T-helper 2 cell (primary cell): ENCODE measurements around the gene RNF146.
A peak's percentile ranks its signal among the peaks of the same experiment; 100 is the strongest.
"Not testable (repeated sequence)": the region's sequence is repeated elsewhere in the genome, so short reads cannot be mapped to it uniquely, and the experiment has no call there.

Source experiments
- DNase-seq, 5 experiments: peaks; one replicate each; pipeline versions ENCODE4 v3.0.0 to v3.0.0-alpha.2; 2012 to 2022
- total RNA-seq, 2 donors: gene quantifications; one replicate each; lab custom pipeline; 2026; lab: John Stamatoyannopoulos, UW

RNF146 gene, protein sequence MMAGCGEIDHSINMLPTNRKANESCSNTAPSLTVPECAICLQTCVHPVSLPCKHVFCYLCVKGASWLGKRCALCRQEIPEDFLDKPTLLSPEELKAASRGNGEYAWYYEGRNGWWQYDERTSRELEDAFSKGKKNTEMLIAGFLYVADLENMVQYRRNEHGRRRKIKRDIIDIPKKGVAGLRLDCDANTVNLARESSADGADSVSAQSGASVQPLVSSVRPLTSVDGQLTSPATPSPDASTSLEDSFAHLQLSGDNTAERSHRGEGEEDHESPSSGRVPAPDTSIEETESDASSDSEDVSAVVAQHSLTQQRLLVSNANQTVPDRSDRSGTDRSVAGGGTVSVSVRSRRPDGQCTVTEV
- 4.7 to 18.6 reads per million in 2 donors for total RNA-seq

DNA sequence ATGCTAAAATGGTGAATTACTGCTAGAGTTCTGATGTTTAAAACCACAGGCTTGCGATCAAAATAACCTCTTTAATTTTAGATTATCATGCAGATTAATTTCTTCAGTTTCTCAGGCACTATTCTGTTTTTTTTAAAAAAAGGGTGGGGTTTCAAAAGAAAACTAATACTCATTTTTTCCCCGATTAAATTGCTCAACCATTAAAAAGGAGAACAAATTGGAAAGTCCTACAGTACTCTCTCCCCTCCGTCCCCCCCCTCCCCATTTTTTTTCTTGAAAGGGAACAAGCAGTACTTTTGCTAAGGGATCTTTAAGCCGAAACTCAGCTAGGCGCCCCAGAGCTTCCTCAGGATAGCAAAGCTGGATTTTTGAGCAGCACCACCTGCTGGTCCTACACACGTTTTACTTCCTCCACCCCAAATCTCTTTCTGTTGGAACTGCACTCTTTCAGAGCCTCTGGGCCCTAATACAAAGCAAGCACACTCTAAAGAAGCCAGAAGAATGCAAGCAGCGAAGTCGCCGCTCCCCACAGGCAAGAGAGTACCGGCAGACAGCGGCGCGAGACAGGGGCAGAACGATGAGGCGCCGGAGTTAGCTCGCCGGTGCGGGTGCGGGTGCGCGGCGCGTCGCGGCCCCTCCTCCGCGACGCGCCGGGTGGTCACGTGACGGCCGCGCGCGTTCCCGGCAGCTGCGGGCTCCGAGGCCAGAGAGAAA, at the start of gene RNF146:
Gene RNF146, plus strand, starts transcription at position 687 of the 714 bp plus-strand sequence. CDS start 13,475 bp downstream, outside the sequence.
- DNase-seq, result peak; percentile 48 to 86 (median 56)

DNA sequence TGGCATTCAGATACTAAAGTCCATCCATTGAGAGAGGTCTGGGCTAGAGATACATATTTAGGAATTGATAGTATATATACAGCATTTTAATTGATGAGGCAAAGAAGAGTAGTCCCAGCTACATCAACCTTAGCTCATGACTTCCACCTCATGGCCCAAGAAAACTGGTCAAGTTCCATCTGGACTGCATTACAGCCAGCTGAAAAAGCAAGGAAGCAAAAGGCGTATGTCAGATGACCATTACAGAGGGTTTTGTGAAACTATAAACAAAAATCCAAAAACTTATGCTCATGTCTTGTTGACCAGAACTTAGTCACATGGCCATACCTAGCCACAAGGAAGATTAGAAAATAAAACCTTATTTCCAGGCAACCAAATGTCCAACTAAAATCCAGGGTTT, 46.8 kb upstream of the RNF146 start:
- no peak for DNase-seq

DNA sequence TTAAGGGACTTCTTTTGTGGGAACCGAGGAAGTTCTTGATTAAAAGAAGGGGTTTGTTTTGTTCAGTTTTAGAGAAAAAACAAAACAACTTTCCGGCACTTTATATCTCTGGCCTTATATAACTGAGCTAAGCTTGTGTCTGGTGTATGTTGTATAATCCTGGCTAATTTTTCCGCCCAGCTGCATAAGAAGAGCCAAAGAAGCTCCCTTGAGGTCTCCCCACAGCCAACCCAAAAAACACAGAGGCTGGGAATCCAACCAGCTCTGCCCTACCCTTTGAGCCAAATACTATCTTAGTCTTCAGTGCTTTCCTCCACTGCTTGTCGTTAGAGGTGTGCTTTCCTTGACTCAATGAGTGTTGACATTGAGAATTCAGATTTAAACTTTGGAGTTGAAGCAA, 45.5 kb upstream of the RNF146 start:
- no peak for DNase-seq

DNA sequence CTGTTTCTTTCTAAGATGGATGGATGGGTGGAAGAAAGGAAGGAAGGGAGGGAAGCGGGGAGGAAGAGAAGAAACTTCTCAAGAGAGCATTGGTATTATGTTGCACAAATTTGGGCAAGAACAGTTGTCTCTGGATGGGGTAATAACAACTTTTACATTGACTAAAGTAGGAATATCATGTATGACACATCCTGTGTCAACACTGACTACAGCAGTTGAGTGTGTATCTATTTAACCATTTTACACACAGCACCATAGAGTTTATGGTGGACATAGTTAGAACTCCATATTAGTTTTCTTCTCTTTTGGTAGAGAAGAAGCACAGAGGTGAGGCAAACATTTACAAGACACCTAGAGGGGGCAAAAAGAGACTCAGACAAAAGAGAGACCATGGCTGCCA, 44.2 kb upstream of the RNF146 start:
- DNase-seq, result no peak

DNA sequence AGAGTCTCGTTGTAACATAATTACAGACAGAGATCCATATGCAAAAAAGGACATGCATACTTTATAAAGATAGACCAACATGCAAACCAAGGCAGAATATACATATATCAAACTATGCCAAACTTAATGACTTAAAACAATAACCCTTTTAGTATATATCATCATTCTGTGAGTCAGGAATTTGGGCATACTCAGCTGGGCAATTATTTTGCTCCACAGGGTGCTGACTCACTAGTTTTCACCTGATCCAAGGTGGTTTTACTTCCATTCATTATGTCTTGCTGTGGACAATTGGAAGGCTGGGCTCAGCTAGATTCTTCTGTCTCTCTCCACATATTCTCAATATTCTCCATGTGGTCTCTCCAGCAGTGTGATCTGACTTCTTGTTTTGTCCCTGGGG, 41.2 kb upstream of the RNF146 start:
- DNase-seq, result no peak

DNA sequence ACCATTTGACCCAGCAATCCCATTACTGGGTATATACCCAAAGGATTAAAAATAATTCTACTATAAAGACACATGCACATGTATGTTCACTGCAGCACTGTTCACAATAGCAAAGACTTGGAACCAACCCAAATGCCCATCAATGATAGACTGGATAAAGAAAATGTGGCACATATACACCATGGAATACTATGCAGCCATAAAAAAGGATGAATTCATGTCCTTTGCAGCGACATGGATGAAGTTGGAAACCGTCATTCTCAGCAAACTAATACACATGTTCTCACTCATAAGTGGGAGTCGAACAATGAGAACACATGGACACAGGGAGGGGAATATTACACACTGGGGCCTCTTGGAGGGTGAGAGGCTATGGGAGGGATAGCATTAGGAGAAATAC, 32.8 kb upstream of the RNF146 start:
- DNase-seq, result not testable (repeated sequence)

DNA sequence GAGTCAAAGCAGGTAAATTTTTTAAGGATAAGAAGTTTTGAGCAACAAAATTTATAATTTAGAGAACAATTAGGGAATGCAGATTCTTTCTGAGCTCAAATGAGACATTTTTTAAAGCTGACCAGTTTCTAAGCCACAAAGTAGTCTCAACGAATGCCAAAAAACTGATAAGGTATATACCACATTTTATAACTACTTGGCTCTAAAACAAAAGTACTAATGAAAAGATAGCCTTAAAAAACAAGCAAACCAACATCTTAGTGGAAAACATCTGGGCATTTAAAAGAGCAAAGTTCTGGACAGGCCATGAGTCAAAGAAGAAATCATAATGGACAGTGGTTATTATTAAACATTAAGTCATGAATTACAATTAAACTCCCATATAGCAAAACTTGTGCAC, 23.2 kb upstream of the RNF146 start:
- no peak for DNase-seq

DNA sequence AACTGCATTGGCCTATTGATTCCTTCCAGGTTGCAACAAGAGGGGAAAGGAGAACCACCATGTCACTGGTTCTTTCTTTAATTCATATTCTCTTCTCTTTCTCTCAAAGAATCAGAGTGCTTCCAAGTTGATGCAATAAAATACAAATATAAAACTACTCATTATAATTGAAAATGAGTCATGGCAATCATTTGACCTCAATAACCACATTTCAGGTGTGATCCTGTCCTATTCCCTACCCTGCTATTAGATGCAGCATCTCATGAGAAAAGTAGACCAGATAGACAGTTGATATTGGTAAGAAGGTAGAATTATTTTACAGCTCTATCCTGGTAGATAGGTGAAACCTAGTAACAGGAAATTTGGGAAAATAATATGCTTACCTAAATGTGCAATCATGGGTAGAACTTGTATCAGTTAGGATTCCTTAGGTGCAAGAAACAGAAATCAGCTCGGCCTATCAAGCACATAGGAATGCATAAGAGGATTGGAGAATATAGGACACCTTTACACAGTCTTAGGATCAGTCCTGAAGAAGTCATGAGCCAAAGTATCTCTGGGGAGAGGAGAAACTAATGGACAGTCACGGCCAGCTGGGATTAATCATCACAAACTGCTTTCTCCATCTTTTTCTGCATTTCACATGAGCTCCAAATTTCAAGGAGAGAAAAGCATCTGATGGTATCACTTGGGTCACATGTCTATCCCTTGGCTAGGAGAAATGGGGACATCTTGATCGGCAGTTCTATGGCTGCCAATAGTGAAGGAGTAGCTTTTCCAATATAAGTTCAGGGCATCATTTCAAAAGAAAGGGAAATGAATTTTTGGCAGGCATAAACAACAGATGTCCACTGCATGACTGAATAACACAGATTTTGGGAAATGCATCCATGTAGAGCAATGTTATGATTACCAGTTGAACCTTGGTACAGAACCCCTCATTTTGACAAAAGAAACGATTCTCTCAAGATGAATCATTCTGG, 19.3 kb upstream of the RNF146 start:
- DNase-seq, result no peak

DNA sequence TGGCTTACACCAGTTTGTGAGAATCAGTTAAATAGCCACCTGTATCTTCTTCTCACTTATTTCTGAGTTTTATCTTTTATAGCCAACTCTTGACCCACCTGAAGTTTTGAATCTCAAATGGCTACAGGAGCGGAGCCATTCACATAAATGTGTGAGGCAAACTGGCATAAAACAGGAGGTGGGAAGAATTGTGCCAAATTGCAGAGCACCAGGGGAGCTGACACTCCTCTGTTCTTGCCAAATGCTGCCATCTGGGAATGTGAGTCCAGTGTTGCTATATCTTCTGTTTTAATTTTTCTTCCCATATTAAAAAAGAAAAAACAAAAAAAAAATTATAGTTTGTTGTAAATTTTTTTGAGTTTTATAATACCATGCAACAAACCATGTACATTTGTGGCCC, 17.0 kb upstream of the RNF146 start:
- DNase-seq, result no peak

DNA sequence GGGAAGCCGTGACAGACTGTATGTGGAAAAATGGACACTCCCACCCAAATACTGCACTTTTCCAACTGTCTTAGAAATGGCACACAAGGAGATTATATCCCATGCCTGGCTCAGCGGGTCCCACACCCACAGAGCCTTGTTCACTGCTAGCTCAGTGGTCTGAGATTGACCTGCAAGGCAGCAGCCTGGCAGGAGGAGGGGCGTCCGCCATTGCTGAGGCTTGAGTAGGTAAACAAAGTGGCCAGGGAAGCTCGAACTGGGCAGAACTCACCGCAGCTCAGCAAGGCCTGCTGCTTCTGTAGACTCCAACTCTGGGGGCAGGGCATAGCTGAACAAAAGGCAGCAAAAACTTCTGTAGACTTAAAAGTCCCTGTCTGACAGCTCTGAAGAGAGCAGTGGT, 11.4 kb upstream of the RNF146 start:
- no peak for DNase-seq

DNA sequence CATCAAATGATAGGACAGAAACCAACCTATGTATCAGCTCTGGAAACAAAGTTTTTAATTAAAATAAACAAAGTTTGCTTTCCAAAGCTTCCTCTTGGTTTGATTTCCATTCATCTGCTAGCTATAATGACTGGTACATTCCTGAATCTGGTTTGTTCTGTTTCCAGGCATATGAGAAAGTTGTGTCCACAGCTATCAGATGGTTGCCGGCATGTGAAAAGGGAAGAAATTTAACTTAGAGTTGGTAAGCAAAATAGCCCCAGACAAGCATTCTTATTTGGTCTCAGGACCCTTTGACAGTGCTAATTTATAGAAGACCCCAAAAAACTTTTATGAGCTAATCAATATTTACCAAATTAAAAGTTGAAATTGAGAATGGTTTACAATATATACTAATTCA, 3.8 kb upstream of the RNF146 start:
- DNase-seq, result no peak

DNA sequence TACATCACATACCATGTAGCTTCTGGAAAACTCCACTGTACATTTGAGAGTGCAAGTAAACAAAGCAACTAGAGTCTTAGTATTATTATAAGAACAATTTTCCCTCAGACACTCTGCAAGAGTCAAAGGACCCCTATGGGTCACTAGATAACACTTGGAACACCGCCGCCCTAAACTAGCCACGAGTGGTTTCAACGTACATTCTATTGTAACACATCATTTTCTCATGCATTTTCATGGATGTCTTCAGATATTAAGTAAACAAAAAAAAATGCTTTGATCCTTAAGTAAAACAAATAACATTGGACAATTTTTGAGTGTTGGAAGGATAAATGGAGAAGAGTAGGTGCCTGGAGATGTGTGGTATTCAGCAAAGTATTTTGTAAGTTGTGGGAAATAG, 3.2 kb upstream of the RNF146 start:
- no peak for DNase-seq

DNA sequence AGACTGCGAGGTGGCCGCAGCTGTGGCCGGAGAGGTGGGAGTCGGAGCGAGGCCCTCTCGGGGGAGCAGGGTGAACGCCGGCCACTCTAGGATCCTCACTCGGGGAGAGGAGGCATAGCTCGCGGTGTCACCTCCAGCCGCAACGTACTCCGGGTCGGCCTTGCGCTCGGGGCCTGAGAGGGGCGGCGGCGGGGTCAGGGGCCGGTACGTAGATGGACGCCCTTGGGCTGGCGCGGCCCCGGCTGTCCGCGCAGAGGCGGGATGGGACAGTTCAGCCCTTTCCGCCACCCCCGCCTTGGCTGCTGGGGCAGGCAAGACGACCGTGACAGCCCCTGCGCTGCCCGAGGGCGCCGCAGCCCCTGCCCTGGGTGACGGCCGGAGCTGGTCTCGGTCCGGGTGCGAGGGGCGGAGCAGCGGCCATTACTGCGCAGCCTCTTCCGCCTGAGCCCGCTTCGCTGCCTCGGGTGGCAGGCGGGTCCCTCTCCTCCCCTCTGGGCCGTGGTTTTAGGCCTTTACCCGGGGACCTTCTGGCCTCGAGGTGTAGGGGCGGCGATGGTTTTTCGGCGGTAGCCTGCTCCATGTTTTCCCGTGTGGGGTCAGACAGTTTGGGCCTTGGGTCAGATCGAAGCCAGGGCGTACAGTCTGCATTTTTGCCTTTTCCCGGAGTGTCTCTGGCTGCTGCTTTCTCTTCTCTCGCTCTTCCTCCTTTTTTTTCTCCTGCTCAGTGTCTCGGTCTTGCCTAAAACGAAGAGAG, 405 bp downstream of the RNF146 start:
- peak; percentile 17 to 72 (median 34) for DNase-seq

DNA sequence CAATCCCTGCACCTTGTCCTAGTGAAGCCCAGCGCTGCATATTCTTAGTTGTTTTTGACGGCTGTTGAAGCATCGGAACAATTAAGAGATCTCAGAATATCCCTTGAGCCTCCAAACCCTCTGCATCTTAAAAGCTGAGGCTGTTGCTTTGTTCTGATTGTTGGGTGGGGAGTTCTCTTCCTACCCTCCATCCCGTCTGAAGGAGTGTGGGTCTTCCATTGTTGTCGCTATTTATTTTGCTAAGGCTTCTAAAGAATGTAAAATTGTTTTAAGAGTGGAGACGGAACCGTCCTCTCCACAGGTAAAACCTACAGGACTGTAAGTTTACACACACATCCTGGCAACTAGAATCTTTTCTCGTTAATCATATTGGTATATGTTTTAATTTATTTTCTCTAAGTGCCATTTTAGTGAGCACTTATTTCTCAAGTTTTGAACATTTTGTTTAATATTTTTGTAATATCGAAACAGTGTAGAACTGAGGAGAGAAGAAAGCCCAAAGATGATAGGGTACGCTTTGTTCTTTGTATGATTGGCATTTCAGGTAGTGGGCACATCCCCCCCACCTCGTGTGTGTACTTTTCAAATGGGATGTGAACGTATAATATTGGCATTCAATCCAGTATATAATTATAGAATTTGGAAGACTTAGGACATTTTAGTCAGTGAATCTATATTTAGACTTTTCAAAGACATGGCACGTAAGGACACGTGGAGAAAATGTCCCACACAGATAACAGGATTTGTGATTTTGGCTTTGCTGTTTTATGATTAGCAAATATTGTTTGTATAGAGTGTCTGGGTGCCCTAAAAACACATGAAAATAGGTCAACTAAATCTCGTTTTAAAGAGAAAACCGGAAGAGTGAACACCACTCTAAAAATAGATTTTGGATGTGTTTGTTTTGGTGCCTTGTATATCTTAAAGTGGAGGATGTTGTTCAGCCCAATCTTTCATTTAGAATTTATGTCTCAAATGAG, 1.3 kb downstream of the RNF146 start:
- peak in 2 of 5 experiments; percentile 2 to 35 for DNase-seq

DNA sequence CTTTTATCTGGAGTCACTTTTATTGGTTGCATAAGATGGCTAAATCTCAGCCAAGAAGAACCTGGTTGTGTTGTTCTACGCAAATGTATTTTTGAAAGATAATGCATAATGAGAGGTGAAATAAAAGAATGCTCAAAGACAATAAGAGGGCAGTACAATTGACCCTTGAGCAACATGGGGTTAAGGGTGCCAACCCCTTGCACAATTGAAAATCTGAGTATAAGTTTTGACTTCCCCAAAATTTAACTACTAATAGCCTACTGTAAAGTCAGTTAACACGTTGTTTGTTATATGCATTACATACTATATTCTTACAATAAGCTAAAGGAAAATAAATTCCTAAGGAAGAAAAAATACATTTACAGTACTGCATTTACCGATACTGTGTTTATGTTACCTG, 5.9 kb downstream of the RNF146 start:
- DNase-seq, result no peak

DNA sequence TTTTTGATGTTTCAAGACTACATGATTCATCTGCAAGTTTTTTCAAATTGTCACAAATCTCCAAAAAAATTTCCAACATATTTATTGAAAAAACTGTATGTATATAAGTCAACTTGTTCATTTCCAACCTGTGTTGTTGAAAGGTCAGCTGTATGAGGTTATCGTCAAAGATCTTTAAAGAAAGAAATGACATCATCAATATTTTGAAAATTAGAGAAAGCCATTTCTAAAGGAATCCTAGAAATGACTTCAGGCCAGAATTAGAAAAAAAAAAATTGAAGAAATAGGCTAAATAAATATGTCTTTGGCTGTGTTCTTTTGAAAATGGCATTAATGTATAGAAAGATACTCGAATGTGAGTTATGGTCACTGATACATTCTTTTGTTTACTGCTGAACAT, 6.8 kb downstream of the RNF146 start:
- DNase-seq, result no peak

DNA sequence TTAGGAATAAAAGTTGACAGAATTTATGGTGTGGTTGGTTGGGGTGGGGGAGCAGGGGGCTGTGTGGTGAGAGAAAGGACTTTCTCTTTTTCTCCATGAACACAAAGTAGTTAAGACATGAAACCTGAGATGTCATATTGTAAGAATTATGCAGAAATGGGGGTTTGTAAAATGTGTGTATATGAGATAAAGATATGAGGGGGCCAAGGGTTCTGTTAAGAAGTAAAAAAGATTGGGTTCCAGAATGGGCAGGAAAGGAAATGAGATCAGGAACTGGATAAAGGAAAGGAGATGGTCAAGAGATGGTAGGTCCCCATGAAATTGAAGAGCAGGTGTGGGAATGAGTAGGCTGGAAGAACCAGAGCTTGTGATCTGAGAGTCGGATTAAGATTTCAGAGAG, 9.7 kb downstream of the RNF146 start:
- DNase-seq, result no peak

DNA sequence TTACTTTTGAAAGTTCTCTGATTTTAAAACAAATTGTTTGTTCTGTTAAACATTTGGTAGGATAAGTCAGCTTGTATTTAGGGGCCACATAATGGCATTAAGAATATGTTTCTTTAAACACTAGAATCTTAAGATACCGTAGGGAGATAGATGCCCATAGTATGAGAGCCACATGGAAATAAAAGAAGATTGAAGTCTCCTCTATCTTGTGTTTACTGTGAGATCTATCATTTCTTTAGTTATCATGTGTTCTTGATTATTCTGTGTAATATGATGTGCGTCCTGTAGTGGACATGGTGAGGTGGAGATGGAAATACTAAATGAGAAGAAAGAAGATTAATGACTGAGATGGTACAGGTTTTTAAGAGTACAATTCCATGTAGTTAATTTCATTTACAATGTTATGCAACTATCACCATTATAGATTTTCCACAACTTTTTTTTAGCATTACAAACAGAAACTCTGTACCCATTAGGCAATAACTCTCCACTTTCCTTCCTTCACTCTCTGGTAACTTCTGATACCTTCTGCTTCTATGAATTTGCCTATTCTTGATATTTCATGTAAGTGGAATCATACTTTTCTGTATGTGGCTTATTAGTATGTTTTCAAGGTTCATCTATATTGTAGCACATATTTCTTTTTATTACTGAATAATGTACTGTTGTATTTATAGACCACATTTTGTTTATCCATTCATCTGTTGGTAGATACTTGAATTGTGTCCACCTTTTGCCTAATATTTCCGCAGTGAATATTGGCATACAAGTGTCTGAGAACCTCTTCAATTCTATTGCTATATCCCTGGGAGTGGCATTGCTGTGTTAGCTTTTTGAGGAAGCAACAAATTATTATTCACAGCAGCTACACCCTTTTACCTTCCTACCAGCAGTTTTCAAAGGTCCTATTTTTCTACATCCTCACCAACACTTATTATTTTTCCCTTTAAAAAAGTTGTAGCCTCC, 11.5 kb downstream of the RNF146 start:
- DNase-seq, result no peak

DNA sequence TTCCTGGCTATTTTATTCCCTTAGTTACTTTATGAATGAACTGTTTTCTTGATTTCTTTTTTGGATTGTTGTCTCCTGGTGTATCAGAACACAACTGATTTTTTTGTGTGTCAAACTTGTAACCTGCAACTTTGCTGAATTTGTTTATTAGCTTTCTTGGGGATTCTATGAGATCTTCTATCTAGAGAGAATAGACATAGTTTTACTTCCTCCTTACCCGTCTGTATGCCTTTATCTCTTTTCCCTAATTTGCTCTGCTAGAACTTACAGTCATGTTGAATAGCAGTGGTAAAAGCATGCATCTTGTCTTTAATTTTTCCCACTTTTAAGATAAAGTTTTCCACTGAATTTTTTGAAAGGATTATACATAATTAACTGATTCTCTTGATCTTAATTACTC, 13.2 kb downstream of the RNF146 start:
- DNase-seq, result no peak

DNA sequence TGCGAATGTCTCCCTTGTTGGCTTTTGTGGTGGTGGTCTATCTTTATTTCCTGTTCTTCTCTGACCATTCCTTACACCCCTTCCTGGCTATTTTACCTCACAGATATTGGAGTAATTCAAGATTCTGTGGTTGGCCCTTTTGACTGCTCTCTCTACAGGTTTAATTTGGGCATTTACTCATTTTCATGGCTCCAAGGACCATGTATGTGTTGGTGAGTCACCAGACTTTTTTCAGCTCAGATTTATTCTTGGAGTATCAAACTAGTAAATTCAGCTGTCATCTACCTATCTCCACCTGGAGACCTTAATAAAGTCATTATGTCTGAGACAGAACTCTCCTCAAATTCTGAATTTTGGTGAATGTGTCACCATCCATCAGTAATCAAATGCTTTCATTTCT, 15.5 kb downstream of the RNF146 start:
- DNase-seq, result no peak
